GM19240 (cell line): ENCODE measurements around the gene PTGES2.
"Not testable (repeated sequence)": the region's sequence is repeated elsewhere in the genome, so short reads cannot be mapped to it uniquely, and the experiment has no call there.

Experiments
- DNase-seq: peaks from one replicate; pipeline ENCODE4 v3.0.0; 2011; ENCODE audit warnings: low spot score; ENCODE audit not compliant: insufficient read length

Gene PTGES2

GRCh38 chr9:128088253-128088945 lies 39.1 kb downstream of the PTGES2 start:
- DNase-seq: no peak

- DNase-seq: no peak
These were observed 40.3 kb downstream of the PTGES2 start for GRCh38 chr9:128087262-128087661.

GRCh38 chr9:128085943-128086342 lies 41.6 kb downstream of the PTGES2 start:
- DNase-seq: no peak

- DNase-seq: no peak
These were observed 42.8 kb downstream of the PTGES2 start for GRCh38 chr9:128084746-128085145.

GRCh38 chr9:128082151-128082550 lies 45.4 kb downstream of the PTGES2 start:
- DNase-seq: no peak

GRCh38 chr9:128081056-128081455 lies 46.5 kb downstream of the PTGES2 start:
- no peak for DNase-seq

GRCh38 chr9:128080206-128080605 lies 47.3 kb downstream of the PTGES2 start:
- no peak for DNase-seq

- DNase-seq: no peak
These were observed 48.8 kb downstream of the PTGES2 start for GRCh38 chr9:128078504-128079434.

GRCh38 chr9:128077847-128078503 lies 49.6 kb downstream of the PTGES2 start:
- DNase-seq: no peak

- no peak for DNase-seq
These were observed 54.2 kb downstream of the PTGES2 start for GRCh38 chr9:128073253-128073886.

GRCh38 chr9:128072144-128073021 lies 55.1 kb downstream of the PTGES2 start:
- no peak for DNase-seq

GRCh38 chr9:128071475-128071874 lies 56.1 kb downstream of the PTGES2 start:
- DNase-seq: not testable (repeated sequence)

- no peak for DNase-seq
These were observed 56.7 kb downstream of the PTGES2 start for GRCh38 chr9:128070874-128071273.
